HepG2 (cell line): ENCODE results near the gene ECSCR. TPM values are rescaled to one million over a fixed set of nuclear protein-coding genes. Genes with fewer than 3 reads are reported as not detected.

ENCODE experiments used
- ATAC-seq: fragments of 200-7000 bp; cut with Tn5 transposase; 3 replicates; pipeline ENCODE4 v1.9.1; 2020; ENCODE audit warnings: mild to moderate bottlenecking, moderate library complexity
- BruUV-seq: library from RNA; stranded (reverse); fragments of 400-500 nt; replicated peaks from 2 replicates; lab custom pipeline; 2021; lab: Mats Ljungman, UMichigan
- CTCF ChIA-PET: fragments of 300-600 bp; formaldehyde crosslinking; extraction: SDS; loops from one replicate; lab custom pipeline; 2021; ENCODE audit warnings: low total read pairs, inconsistent platforms, low intra/inter-chr PET ratio; lab: Yijun Ruan, JAX
- POLR2A ChIA-PET: fragments of 350-600 bp; sonication (Branson Sonifier 250); formaldehyde crosslinking; loops from one replicate; lab custom pipeline; 2020; ENCODE audit warnings: antibody characterized with exemption, inconsistent platforms; lab: Yijun Ruan, JAX
- DNase-seq: peaks from one replicate; pipeline ENCODE4 v3.0.0-alpha.2; 2015; ENCODE audit warnings: low spot score
- FAIRE-seq: peaks from 3 replicates; lab custom pipeline; 2011; peaks lifted over from hg19 to GRCh38; lab: Jason Lieb, UNC
- H2AFZ ChIP-seq: one replicate; pipeline ENCODE4 v1.6.1; 2011; ENCODE audit warnings: low read length, inconsistent platforms
- H3K27ac ChIP-seq: fragments of 300-600 bp; 3 replicates; pipeline ENCODE4 v1.8.0; 2011; ENCODE audit warnings: mixed run types, mild to moderate bottlenecking, mixed read lengths, low read length, inconsistent platforms; ENCODE audit not compliant: insufficient read depth; ENCODE audit errors: extremely low read length
- H3K27me3 ChIP-seq, 2 experiments: fragments of 200-600 bp in 1 of 2; 2 replicates in 1 of 2; 3 replicates in 1 of 2; pipeline versions ENCODE4 v1.6.0 to v1.8.0; 2011; ENCODE audit warnings: low read length in 2 of 2, mild to moderate bottlenecking in 2 of 2, moderate library complexity in 2 of 2, inconsistent platforms in 1 of 2; ENCODE audit not compliant: insufficient read depth in 2 of 2, control insufficient read depth in 1 of 2
- H3K36me3 ChIP-seq, 2 experiments: fragments of 200-600 bp in 1 of 2; replicated peaks in 1 of 2; 2 replicates in 1 of 2; 3 replicates in 1 of 2; pipeline versions ENCODE4 v1.5.1 to v1.8.0; 2011; ENCODE audit warnings: low read length in 2 of 2, inconsistent platforms in 1 of 2; ENCODE audit not compliant: insufficient read depth in 2 of 2, control insufficient read depth in 1 of 2
- H3K4me1 ChIP-seq: 2 replicates; pipeline ENCODE4 v1.5.1; 2012; ENCODE audit warnings: low read length, inconsistent platforms; ENCODE audit not compliant: insufficient read depth
- H3K4me2 ChIP-seq: 2 replicates; pipeline ENCODE4 v1.6.0; 2011; ENCODE audit warnings: low read depth, low read length, inconsistent platforms
- H3K4me3 ChIP-seq, 3 experiments: fragments of 200-600 bp in 1 of 3; sonication (generic), shearing (Covaris generic) in 1 of 3; replicated peaks in 1 of 3; 2 replicates each; pipeline ENCODE4 v1.5.1; 2011 to 2016; ENCODE audit warnings: low read length in 3 of 3, inconsistent platforms in 2 of 3, low read depth in 2 of 3, mild to moderate bottlenecking in 2 of 3, control low read depth in 1 of 3, mixed read lengths in 1 of 3; ENCODE audit not compliant: insufficient read depth in 1 of 3
- H3K79me2 ChIP-seq: one replicate; pipeline ENCODE4 v1.6.1; 2011; ENCODE audit warnings: low read length, inconsistent platforms; ENCODE audit not compliant: insufficient read depth
- H3K9ac ChIP-seq: 2 replicates; pipeline ENCODE4 v1.6.0; 2011; ENCODE audit warnings: mild to moderate bottlenecking, low read depth, low read length, inconsistent platforms; ENCODE audit not compliant: insufficient read depth
- H3K9me3 ChIP-seq: 2 replicates; pipeline ENCODE4 v1.5.1; 2012; ENCODE audit warnings: mild to moderate bottlenecking, low read length
- H4K20me1 ChIP-seq: 2 replicates; pipeline ENCODE4 v1.6.0; 2011; ENCODE audit warnings: inconsistent platforms, mild to moderate bottlenecking, low read length, moderate library complexity; ENCODE audit not compliant: insufficient read depth
- AKAP8 ChIP-seq: sonication (generic); formaldehyde crosslinking; IDR thresholded peaks from 2 replicates; pipeline ENCODE4 v1.5.1; 2020; ENCODE audit warnings: mild to moderate bottlenecking, missing genetic modification reagents
- HES4 ChIP-seq: sonication (generic); formaldehyde crosslinking; IDR thresholded peaks from 2 replicates; pipeline ENCODE4 v1.9.0; 2021; ENCODE audit warnings: mild to moderate bottlenecking, missing genetic modification reagents, borderline replicate concordance
- HMGXB3 ChIP-seq: sonication (generic); formaldehyde crosslinking; IDR thresholded peaks from 2 replicates; pipeline ENCODE4 v1.4.0; 2020; ENCODE audit warnings: missing genetic modification reagents, borderline replicate concordance
- HNF1A ChIP-seq, 2 experiments: sonication (generic) in 1 of 2; formaldehyde crosslinking in 1 of 2; IDR thresholded peaks; 2 replicates each; pipeline versions ENCODE4 v1.4.0 to v1.6.1; 2016 to 2020; ENCODE audit warnings: borderline replicate concordance in 1 of 2, low read depth in 1 of 2, mild to moderate bottlenecking in 1 of 2, missing genetic modification reagents in 1 of 2
- NCOA1 ChIP-seq: sonication (generic); formaldehyde crosslinking; IDR thresholded peaks from 2 replicates; pipeline ENCODE4 v1.9.0; 2021; ENCODE audit warnings: missing genetic modification reagents
- SP5 ChIP-seq: IDR thresholded peaks from 2 replicates; pipeline ENCODE4 v1.6.1; 2016; ENCODE audit warnings: low read depth, borderline replicate concordance
- SRF ChIP-seq: IDR thresholded peaks from 2 replicates; pipeline ENCODE4 v1.6.1; 2011; ENCODE audit warnings: mild to moderate bottlenecking, low read depth, low read length, moderate library complexity
- XRCC5 ChIP-seq: fragments of 200-400 bp; formaldehyde crosslinking; optimal IDR thresholded peaks from 2 replicates; pipeline ENCODE3; 2017; ENCODE audit warnings: mild to moderate bottlenecking, low read length
- ZFP36L1 ChIP-seq: sonication (generic); formaldehyde crosslinking; IDR thresholded peaks from 2 replicates; pipeline ENCODE4 v1.8.0; 2022; ENCODE audit warnings: mild to moderate bottlenecking, missing genetic modification reagents, moderate library complexity
- ZFP36L2 ChIP-seq: sonication (generic); formaldehyde crosslinking; IDR thresholded peaks from 2 replicates; pipeline ENCODE4 v1.4.0; 2020; ENCODE audit warnings: missing genetic modification reagents
- ZNF501 ChIP-seq: sonication (generic); formaldehyde crosslinking; IDR thresholded peaks from 2 replicates; pipeline ENCODE4 v1.5.1; 2020; ENCODE audit warnings: mild to moderate bottlenecking, moderate library complexity, missing genetic modification reagents
- ZNF530 ChIP-seq: sonication (generic); formaldehyde crosslinking; IDR thresholded peaks from 2 replicates; pipeline ENCODE4 v1.5.0; 2020; ENCODE audit warnings: low read depth, mild to moderate bottlenecking, missing genetic modification reagents
- ZNF605 ChIP-seq: sonication (generic); formaldehyde crosslinking; IDR thresholded peaks from 2 replicates; pipeline ENCODE4 v1.8.0; 2022; ENCODE audit warnings: mild to moderate bottlenecking, missing genetic modification reagents
- ZNF839 ChIP-seq: sonication (generic); formaldehyde crosslinking; IDR thresholded peaks from 2 replicates; pipeline ENCODE4 v1.4.0; 2020; ENCODE audit warnings: missing genetic modification reagents, mild to moderate bottlenecking, borderline replicate concordance
- WGBS: methylation state at CpG from one replicate; pipeline ENCODE4 v1.1.6; 2017; ENCODE audit warnings: low lambda C conversion rate; 5-methylcytosine and 5-hydroxymethylcytosine counted together
- in situ Hi-C: cut with HindIII; loops from 2 replicates; pipeline ENCODE4 v1.10.0; 2017; ENCODE audit warnings: low pct_unique_long_range_greater_than_20kb; ENCODE audit not compliant: extremely low pct_ligation_motif_present
- intact Hi-C: fragments of 100-400 bp; cut with micrococcal nuclease; formaldehyde crosslinking; loops from one replicate; pipeline ENCODE4 v1.10.0; 2022; ENCODE audit not compliant: unreplicated experiment
- polyA plus RNA-seq, 8 experiments: library from polyadenylated mRNA; depleted of rRNA in 3 of 8; stranded (reverse) in 7 of 8; unstranded in 1 of 8; fragments of >200 nt; fragmentation: Illumina TruSeq in 4 of 8; extraction: Trizol in 4 of 8; gene quantifications; 2 replicates each; pipeline versions ENCODE4 v1.2.1 to v1.2.3, GENCODE V29; 2011 to 2016; ENCODE audit warnings: low read depth in 4 of 8, missing spikeins in 1 of 8, mixed read lengths in 1 of 8; ENCODE audit not compliant: insufficient read depth in 1 of 8
- total RNA-seq, 5 experiments: library from RNA; depleted of rRNA; stranded (reverse); fragments of >200 nt; fragmentation: Illumina TruSeq; extraction: Trizol; gene quantifications; 2 replicates each; pipeline ENCODE4 v1.2.3, GENCODE V29; 2016; ENCODE audit warnings: low read depth in 1 of 5

ECSCR gene
- total and polyA plus RNA-seq, 2 of the 13 experiments (the other 11 are each of a cell fraction or from before 2014, with no cell fraction given): 0.18 TPM; not detected in 1

- ChIA-PET CTCF (no interaction called here), POLR2A (no interaction called here)
- Histone ChIP-seq H3K79me2 (no peaks in the 10 kb centered on the region), H3K4me2 (no peak overlapping the region), H3K4me1 (no peaks in the 10 kb centered on the region), H3K4me3 (no peak overlapping the region), H3K36me3 (peaks cover 3 to 6% of the 10 kb centered on the region in 2 experiments; a peak in 2 of 5 replicates), H4K20me1 (no peaks in the 10 kb centered on the region), H3K27me3 (no peaks in the 10 kb centered on the region), H3K27ac (no peak overlapping the region), H3K9me3 (no peaks in the 10 kb centered on the region), H3K9ac (no peak overlapping the region), H2AFZ (no peak overlapping the region)
- WGBS: 98% methylated on average over 5 of the region's 5 CpGs
- intact Hi-C loops: no loop called here
- in situ Hi-C loops: no loop called here
- FAIRE-seq: no peak
- DNase-seq: no peak
- ATAC-seq: no peak
- BruUV-seq: no TSS peak
- no peak for TF ChIP-seq NCOA1 (CRISPR knock-in tag)
- TF ChIP-seq AKAP8 (CRISPR knock-in tag): no peak
- no peak for TF ChIP-seq ZFP36L1 (CRISPR knock-in tag)
- no peak for TF ChIP-seq ZNF605 (CRISPR knock-in tag)
- TF ChIP-seq SRF: no peak
- no peak for TF ChIP-seq SP5 (CRISPR knock-in tag)
- TF ChIP-seq ZNF530 (CRISPR knock-in tag): no peak
- no peak for TF ChIP-seq ZNF839 (CRISPR knock-in tag)
- no peak for TF ChIP-seq HES4 (CRISPR knock-in tag)
- TF ChIP-seq HMGXB3 (CRISPR knock-in tag): no peak
- no peak for TF ChIP-seq HNF1A (IDR thresholded peaks at IDR 0.05; ENCODE audit: low read depth)
- no peak for TF ChIP-seq HNF1A (CRISPR knock-in tag; IDR thresholded peaks at IDR 0.05; ENCODE audit: borderline replicate concordance)
- no peak for TF ChIP-seq ZFP36L2 (CRISPR knock-in tag)
- no peak for TF ChIP-seq XRCC5
- TF ChIP-seq ZNF501 (CRISPR knock-in tag): no peak
Measured at GRCh38 chr5:139425497-139425896, 37.0 kb downstream of the ECSCR start.
